Spinal cord (tissue), 10 donors: ENCODE measurements around the gene PNMA1. TPM values are rescaled to one million over a fixed set of nuclear protein-coding genes. Genes with fewer than 3 reads are reported as not detected.

Experiments used
- DNase-seq, 6 donors: peaks; one replicate each; pipeline versions ENCODE4 v3.0.0 to v3.0.0-alpha.2; 2013 to 2015; ENCODE audit warnings: low spot score in 6 of 6, low read depth in 4 of 6
- H3K27ac ChIP-seq: one replicate; pipeline ENCODE4 v1.5.1; 2013; ENCODE audit warnings: low read depth, low read length, control low read depth
- H3K27me3 ChIP-seq: one replicate; pipeline ENCODE4 v1.6.1; 2013; ENCODE audit warnings: low read length; ENCODE audit not compliant: control insufficient read depth, insufficient read depth
- H3K36me3 ChIP-seq: one replicate; pipeline ENCODE4 v1.6.1; 2013; ENCODE audit warnings: low read length; ENCODE audit not compliant: control insufficient read depth, insufficient read depth
- H3K4me1 ChIP-seq: one replicate; pipeline ENCODE4 v1.6.1; 2013; ENCODE audit warnings: low read length; ENCODE audit not compliant: control insufficient read depth, insufficient read depth
- H3K4me3 ChIP-seq: one replicate; pipeline ENCODE4 v1.5.1; 2013; ENCODE audit warnings: low read depth, low read length, control low read depth
- H3K9me3 ChIP-seq: one replicate; pipeline ENCODE4 v1.6.1; 2013; ENCODE audit warnings: low read length; ENCODE audit not compliant: control insufficient read depth, insufficient read depth
- WGBS: methylation state at CpG from one replicate; pipeline ENCODE4 v1.1.5; 2013; ENCODE audit warnings: missing lambda C conversion rate; ENCODE audit not compliant: insufficient coverage; 5-methylcytosine and 5-hydroxymethylcytosine counted together
- polyA plus RNA-seq, 2 donors: library from polyadenylated mRNA; unstranded; fragments of 120-200 nt; gene quantifications; one replicate each; pipeline ENCODE4 v1.2.1, GENCODE V29; 2013; ENCODE audit not compliant: insufficient read length in 2 of 2
- total RNA-seq, 2 donors: library from RNA; depleted of rRNA in 1 of 2; stranded (reverse); fragments of 120-200 nt in 1 of 2; fragments of >200 nt in 1 of 2; gene quantifications; one replicate each; pipeline versions ENCODE4 v1.2.3 to v1.2.4, GENCODE V29; 2013 to 2014
- donor health status: healthy.

The PNMA1 gene
- total and polyA plus RNA-seq, 4 donors = 39.5 to 282 (median 189) TPM

GRCh38 chr14:73738518-73739173, 24.5 kb upstream of the PNMA1 start:
- Histone ChIP-seq H3K4me3 (no peak overlapping the region), H3K4me1 (peaks cover 46% of the 10 kb centered on the region), H3K27ac (no peak overlapping the region), H3K9me3 (no peaks in the 10 kb centered on the region), H3K36me3 (peaks cover 45% of the 10 kb centered on the region), H3K27me3 (no peaks in the 10 kb centered on the region)
- WGBS = 95% methylated on average over 22 of the region's 22 CpGs
- DNase-seq = no peak

DNA sequence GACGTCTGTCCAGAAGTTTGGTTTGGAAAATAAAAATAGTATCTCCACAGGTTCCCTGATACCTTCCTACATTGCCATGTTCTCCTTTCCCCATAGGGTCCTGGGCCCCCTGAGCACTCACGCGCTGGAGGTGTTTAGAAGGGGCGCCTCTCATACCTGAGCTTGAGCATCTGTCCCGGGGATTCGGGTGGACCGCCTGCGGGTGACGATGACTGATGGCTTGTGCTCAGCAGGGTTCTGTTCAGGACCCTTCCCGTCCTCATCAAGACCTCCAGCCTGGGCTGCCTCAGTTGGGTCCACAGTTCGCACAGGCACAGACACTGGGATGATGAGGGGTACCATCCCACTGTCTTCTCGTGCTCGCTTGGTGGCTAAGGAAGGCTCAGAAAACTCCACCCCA, 22.7 kb upstream of the PNMA1 start:
- no peak for DNase-seq
- Histone ChIP-seq H3K9me3 (no peaks in the 10 kb centered on the region), H3K4me3 (no peak overlapping the region), H3K27me3 (no peaks in the 10 kb centered on the region), H3K36me3 (peaks cover 45% of the 10 kb centered on the region), H3K27ac (no peak overlapping the region), H3K4me1 (peaks cover 29% of the 10 kb centered on the region)
- 90% methylated on average over 9 of the region's 13 CpGs for WGBS

- H3K27me3 ChIP-seq = no peaks in the 10 kb centered on the region
- no peak overlapping the region for H3K4me3 ChIP-seq
- WGBS = 86% methylated on average over 2 of the region's 3 CpGs
- no peak for DNase-seq
- H3K36me3 ChIP-seq = peaks cover 37% of the 10 kb centered on the region
- H3K27ac ChIP-seq = no peak overlapping the region
- no peaks in the 10 kb centered on the region for H3K9me3 ChIP-seq
- no peaks in the 10 kb centered on the region for H3K4me1 ChIP-seq
Observed at GRCh38 chr14:73732006-73732405, 17.8 kb upstream of the PNMA1 start.

GRCh38 chr14:73731111-73731510, 16.9 kb upstream of the PNMA1 start:
- no peaks in the 10 kb centered on the region for H3K4me1 ChIP-seq
- no peak overlapping the region for H3K4me3 ChIP-seq
- H3K27me3 ChIP-seq = no peaks in the 10 kb centered on the region
- peaks cover 42% of the 10 kb centered on the region for H3K36me3 ChIP-seq
- DNase-seq = no peak
- no peaks in the 10 kb centered on the region for H3K9me3 ChIP-seq
- no peak overlapping the region for H3K27ac ChIP-seq
- WGBS = no CpG with 5 or more reads among the region's 3 CpGs

DNA sequence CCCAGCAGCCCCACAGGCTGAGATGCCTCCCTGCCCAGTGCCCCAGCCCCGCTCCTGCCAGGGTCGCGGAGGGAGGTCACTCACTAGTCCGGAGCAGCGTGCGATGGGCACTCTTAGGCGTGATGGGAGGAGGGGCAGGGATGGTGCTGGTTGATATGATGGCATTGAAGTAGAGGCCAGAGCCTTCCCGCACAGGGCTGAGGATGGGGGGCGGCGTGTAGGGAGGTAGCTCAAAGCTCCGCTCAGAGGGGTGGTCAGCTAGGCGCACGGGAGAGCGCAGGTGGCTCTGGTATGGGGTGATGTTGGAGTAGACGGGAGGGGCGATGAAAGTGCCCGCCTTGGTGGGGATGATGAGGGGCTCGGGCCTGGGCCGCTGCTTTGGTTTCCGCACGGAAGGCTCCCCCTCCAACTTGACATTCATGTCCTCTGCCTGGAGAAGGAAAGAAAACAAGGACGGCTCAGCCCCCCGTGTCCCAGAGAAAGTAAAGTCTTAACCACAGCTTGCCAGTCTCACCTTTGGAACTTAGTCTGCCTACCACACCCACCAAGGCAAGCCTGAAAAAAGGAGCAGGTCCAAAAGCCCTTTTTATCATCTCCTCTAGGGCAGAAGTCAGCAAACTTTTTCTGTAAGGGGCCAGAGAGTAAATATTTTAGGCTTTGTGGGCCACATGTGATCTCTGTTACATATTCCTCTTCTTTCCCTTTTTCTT, 15.5 kb upstream of the PNMA1 start:
- Histone ChIP-seq H3K9me3 (no peaks in the 10 kb centered on the region), H3K4me3 (no peak overlapping the region), H3K36me3 (peaks cover 56% of the 10 kb centered on the region), H3K27ac (no peak overlapping the region), H3K4me1 (peaks cover 7% of the 10 kb centered on the region), H3K27me3 (no peaks in the 10 kb centered on the region)
- no peak for DNase-seq
- 97% methylated on average over 6 of the region's 23 CpGs for WGBS

DNA sequence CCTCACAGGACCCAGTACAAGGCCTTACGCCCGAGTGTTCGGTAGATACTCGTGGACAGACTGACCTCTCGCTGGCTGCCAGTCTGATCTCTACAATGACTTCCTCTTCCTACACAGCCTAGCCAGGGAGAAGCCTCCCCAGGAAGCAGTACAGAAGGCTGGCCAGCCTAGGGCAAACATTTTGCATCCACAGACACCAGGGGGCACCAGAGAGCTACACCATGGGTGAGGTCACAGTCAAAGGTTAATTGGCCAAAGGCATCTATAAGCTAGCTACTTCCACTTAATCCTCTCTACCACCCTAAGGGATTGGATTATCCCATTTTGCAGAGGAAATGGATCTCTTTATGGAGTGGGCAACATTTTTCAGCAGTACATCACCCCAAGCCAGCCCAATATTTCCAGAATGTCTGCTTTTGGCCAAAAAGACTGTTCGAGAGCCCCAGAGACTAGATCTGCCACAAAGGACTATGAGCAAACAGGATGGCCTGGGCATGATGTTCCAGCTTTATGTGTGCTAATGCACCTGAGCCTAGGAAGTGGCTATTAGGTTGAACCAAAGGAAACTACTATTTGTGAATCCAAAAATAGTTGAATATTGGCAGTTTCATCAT, 14.6 kb upstream of the PNMA1 start:
- Histone ChIP-seq H3K36me3 (peaks cover 54% of the 10 kb centered on the region), H3K9me3 (no peaks in the 10 kb centered on the region), H3K27ac (no peak overlapping the region), H3K27me3 (no peaks in the 10 kb centered on the region), H3K4me1 (peaks cover 9% of the 10 kb centered on the region), H3K4me3 (no peak overlapping the region)
- DNase-seq = peak in 2 of 6 donors; percentile 83 to 86
- 37% methylated on average over 6 of the region's 6 CpGs for WGBS

GRCh38 chr14:73727166-73727565, 13.0 kb upstream of the PNMA1 start:
- Histone ChIP-seq H3K27ac (no peak overlapping the region), H3K9me3 (no peaks in the 10 kb centered on the region), H3K27me3 (no peaks in the 10 kb centered on the region), H3K36me3 (peaks cover 58% of the 10 kb centered on the region), H3K4me3 (no peak overlapping the region), H3K4me1 (peaks cover 9% of the 10 kb centered on the region)
- WGBS = 91% methylated on average over 4 of the region's 7 CpGs
- DNase-seq = no peak

DNA sequence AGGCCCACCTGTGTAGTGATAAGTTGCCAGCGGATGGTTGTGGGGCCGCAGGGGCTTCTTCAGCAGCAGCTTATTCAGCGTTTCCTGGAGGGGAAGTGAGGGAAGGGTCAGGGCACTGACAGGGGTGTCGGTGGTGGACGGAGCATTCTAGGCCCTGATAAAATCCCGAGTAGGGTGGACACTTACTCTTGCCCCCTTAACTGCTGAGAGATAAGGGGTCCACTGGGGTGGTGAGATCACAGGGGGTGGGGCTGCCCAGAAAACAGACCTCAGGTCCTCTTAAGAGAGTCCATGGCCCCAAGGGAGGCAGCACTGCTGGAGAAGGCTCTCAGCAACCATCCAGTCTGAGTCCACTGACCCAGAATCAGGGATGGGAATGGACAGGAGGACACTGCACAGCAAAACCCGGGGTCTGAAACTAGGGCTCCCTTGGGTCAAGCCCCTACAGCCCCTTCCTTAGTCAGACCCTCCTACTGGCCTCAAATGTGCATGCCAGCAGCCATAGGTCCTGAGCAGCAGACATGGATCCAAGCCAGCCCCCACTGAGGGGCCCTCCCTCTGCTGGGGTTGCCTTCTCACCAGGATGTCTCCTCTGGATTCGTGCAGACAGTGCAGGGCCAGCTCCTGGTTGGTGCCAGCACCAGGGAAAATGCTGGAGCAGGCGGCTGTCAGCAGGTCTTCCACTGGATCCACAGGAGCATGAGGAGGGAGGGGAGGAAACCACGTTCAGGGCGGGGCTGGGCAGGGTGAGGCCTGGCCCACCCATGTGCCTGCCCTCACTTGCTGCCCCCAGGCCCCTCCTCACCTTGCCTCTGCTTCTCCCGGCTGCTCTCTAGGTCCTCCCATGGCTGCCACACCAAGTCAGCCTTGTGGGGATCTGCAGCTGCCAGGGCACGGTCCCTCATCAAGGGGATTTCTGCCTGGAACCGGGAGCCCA, 12.1 kb upstream of the PNMA1 start:
- H3K4me3 ChIP-seq = no peak overlapping the region
- no peaks in the 10 kb centered on the region for H3K9me3 ChIP-seq
- H3K4me1 ChIP-seq = peaks cover 9% of the 10 kb centered on the region
- H3K36me3 ChIP-seq = peaks cover 63% of the 10 kb centered on the region
- H3K27me3 ChIP-seq = no peaks in the 10 kb centered on the region
- no peak overlapping the region for H3K27ac ChIP-seq
- no peak for DNase-seq
- WGBS = 91% methylated on average over 14 of the region's 14 CpGs
